Parathyroid adenoma (tissue), 2 donors: ENCODE measurements around the gene EBF3.

Source experiments
- H2AFZ ChIP-seq: fragments of 300-600 bp; sonication (generic); one replicate; pipeline ENCODE4 v1.7.0; 2017; ENCODE audit warnings: antibody characterized with exemption, mild to moderate bottlenecking
- H3K27ac ChIP-seq: fragments of 300-600 bp; sonication (generic); one replicate; pipeline ENCODE4 v1.7.0; 2017
- H3K27me3 ChIP-seq: fragments of 300-600 bp; sonication (generic); one replicate; pipeline ENCODE4 v1.7.0; 2017; ENCODE audit warnings: low read length; ENCODE audit not compliant: control insufficient read depth, insufficient read depth
- H3K36me3 ChIP-seq: fragments of 300-600 bp; sonication (generic); one replicate; pipeline ENCODE4 v1.7.0; 2017; ENCODE audit warnings: low read length; ENCODE audit not compliant: control insufficient read depth, insufficient read depth
- H3K4me1 ChIP-seq: fragments of 300-600 bp; sonication (generic); one replicate; pipeline ENCODE4 v1.7.0; 2017; ENCODE audit warnings: control low read depth
- H3K4me2 ChIP-seq: fragments of 300-600 bp; sonication (generic); one replicate; pipeline ENCODE4 v1.7.0; 2017; ENCODE audit warnings: low read length
- H3K4me3 ChIP-seq: fragments of 300-600 bp; sonication (generic); one replicate; pipeline ENCODE4 v1.7.0; 2017; ENCODE audit warnings: low read depth, low read length
- H3K79me2 ChIP-seq: fragments of 300-600 bp; sonication (generic); one replicate; pipeline ENCODE4 v1.7.0; 2017; ENCODE audit warnings: control low read depth
- H3K9ac ChIP-seq: fragments of 300-600 bp; sonication (generic); one replicate; pipeline ENCODE4 v1.7.0; 2017; ENCODE audit warnings: mild to moderate bottlenecking
- H3K9me3 ChIP-seq: fragments of 300-600 bp; sonication (generic); one replicate; pipeline ENCODE4 v1.7.0; 2017; ENCODE audit warnings: low read length; ENCODE audit not compliant: control insufficient read depth
- CTCF ChIP-seq: fragments of 300-600 bp; sonication (generic); IDR thresholded peaks from one replicate; pipeline ENCODE4 v1.7.0; 2017; ENCODE audit warnings: antibody characterized with exemption, mild to moderate bottlenecking
- donor health status: primary hyperparathyroidism.

The EBF3 gene

GRCh38 chr10:129960481-129961156, 3.5 kb downstream of the EBF3 start:
- Histone ChIP-seq H3K9me3 (no peaks in the 10 kb centered on the region), H3K36me3 (no peaks in the 10 kb centered on the region), H3K27me3 (peaks cover 19% of the 10 kb centered on the region), H3K4me2 (no peak overlapping the region), H3K4me1 (no peaks in the 10 kb centered on the region), H3K4me3 (no peak overlapping the region), H2AFZ (no peak overlapping the region), H3K27ac (no peak overlapping the region), H3K9ac (no peak overlapping the region), H3K79me2 (no peaks in the 10 kb centered on the region)
- no peak for TF ChIP-seq CTCF

GRCh38 chr10:129959544-129960480, 4.3 kb downstream of the EBF3 start:
- Histone ChIP-seq H3K9ac (no peak overlapping the region), H3K4me1 (no peaks in the 10 kb centered on the region), H3K36me3 (no peaks in the 10 kb centered on the region), H3K27ac (no peak overlapping the region), H3K9me3 (no peaks in the 10 kb centered on the region), H3K27me3 (peaks cover 13% of the 10 kb centered on the region), H3K79me2 (no peaks in the 10 kb centered on the region), H2AFZ (no peak overlapping the region), H3K4me2 (peak overlapping the region; percentile 24), H3K4me3 (no peak overlapping the region)
- no peak for TF ChIP-seq CTCF

- Histone ChIP-seq H3K27me3 (peaks cover 13% of the 10 kb centered on the region), H2AFZ (peak overlapping the region; percentile 24), H3K4me2 (peak overlapping the region; percentile 24), H3K4me3 (no peak overlapping the region), H3K4me1 (no peaks in the 10 kb centered on the region), H3K27ac (no peak overlapping the region), H3K9ac (no peak overlapping the region), H3K79me2 (no peaks in the 10 kb centered on the region), H3K9me3 (no peaks in the 10 kb centered on the region), H3K36me3 (no peaks in the 10 kb centered on the region)
- no peak for TF ChIP-seq CTCF
These were observed 5.2 kb downstream of the EBF3 start for GRCh38 chr10:129958629-129959543.

- TF ChIP-seq CTCF = no peak
- H3K4me3 ChIP-seq = no peak overlapping the region
- H3K79me2 ChIP-seq = no peaks in the 10 kb centered on the region
- peak overlapping the region; percentile 7 for H3K4me2 ChIP-seq
- no peak overlapping the region for H3K27ac ChIP-seq
- no peak overlapping the region for H3K9ac ChIP-seq
- H3K4me1 ChIP-seq = no peaks in the 10 kb centered on the region
- H2AFZ ChIP-seq = peak overlapping the region; percentile 24
- no peaks in the 10 kb centered on the region for H3K36me3 ChIP-seq
- peaks cover 13% of the 10 kb centered on the region for H3K27me3 ChIP-seq
- no peaks in the 10 kb centered on the region for H3K9me3 ChIP-seq
These were observed 5.9 kb downstream of the EBF3 start for GRCh38 chr10:129958148-129958628.
